Mucosa of descending colon (tissue), 3 donors: ENCODE measurements around the gene COL23A1. TPM values are rescaled to one million over a fixed set of nuclear protein-coding genes. Genes with fewer than 3 reads are reported as not detected.

ENCODE experiments used
- ATAC-seq: fragments of 200-7000 bp; cut with Tn5 transposase; one replicate; pipeline ENCODE4 v1.9.1; 2020; ENCODE audit warnings: mild to moderate bottlenecking, moderate library complexity
- DNase-seq, 3 donors: peaks; one replicate each; pipeline ENCODE4 v3.0.0-alpha.2; 2020
- H3K36me3 ChIP-seq: fragments of 200-600 bp; one replicate; pipeline ENCODE4 v1.8.0; 2021; ENCODE audit warnings: low read depth, mild to moderate bottlenecking
- H3K4me1 ChIP-seq: fragments of 200-600 bp; one replicate; pipeline ENCODE4 v1.8.0; 2021; ENCODE audit warnings: low read depth, mild to moderate bottlenecking
- H3K4me3 ChIP-seq: fragments of 200-600 bp; one replicate; pipeline ENCODE4 v1.8.0; 2021; ENCODE audit warnings: mild to moderate bottlenecking
- H3K9me3 ChIP-seq: fragments of 200-600 bp; one replicate; pipeline ENCODE4 v1.8.0; 2021; ENCODE audit warnings: mild to moderate bottlenecking
- CTCF ChIP-seq: fragments of 200-600 bp; IDR thresholded peaks from one replicate; pipeline ENCODE4 v1.8.0; 2022; ENCODE audit warnings: antibody characterized with exemption, mild to moderate bottlenecking
- intact Hi-C, 2 donors: fragments of 100-400 bp; cut with DNase I in 1 of 2; cut with micrococcal nuclease in 1 of 2; formaldehyde crosslinking; loops; one replicate each; pipeline versions ENCODE4 v1.11.0 to v1.11.1; 2022; cut with DNase I, micrococcal nuclease
- total RNA-seq, 3 donors: library from RNA; stranded (reverse); fragmentation: NEBNext Ultra II Directional in 2 of 3; extraction: Animal tissue kit (Norgen Biotek cat#: 25700) in 2 of 3; gene quantifications; one replicate each; pipeline versions ENCODE4 v1.2.1 to v1.2.4, GENCODE V29; 2021 to 2023
- donor health status: DM: no; HTN: no; CAD: no; lungs with moderate emphysema.
- donor health status: DM: no; HTN: no; CAD: no.
- donor health status: DM: no; HTN: yes; CAD: no.

Gene COL23A1
- total RNA-seq, 3 donors from 2014 or later: 0.17 to 2.7 (median 0.43) TPM

- H3K36me3 ChIP-seq: no peaks in the 10 kb centered on the region
- no peak overlapping the region for H3K4me3 ChIP-seq
- no peaks in the 10 kb centered on the region for H3K9me3 ChIP-seq
- TF ChIP-seq CTCF: no peak
- ATAC-seq (no peak), DNase-seq (no peak)
- intact Hi-C loops: no loop called here
- no peaks in the 10 kb centered on the region for H3K4me1 ChIP-seq
These were observed 248.9 kb downstream of the COL23A1 start for GRCh38 chr5:178341091-178341850.

- Histone ChIP-seq H3K4me1 (no peaks in the 10 kb centered on the region), H3K4me3 (no peak overlapping the region), H3K36me3 (no peaks in the 10 kb centered on the region), H3K9me3 (no peaks in the 10 kb centered on the region)
- intact Hi-C loops: no loop called here
- no peak for ATAC-seq
- DNase-seq: no peak
- TF ChIP-seq CTCF: no peak
These were observed 249.6 kb downstream of the COL23A1 start for GRCh38 chr5:178340637-178341036.

GRCh38 chr5:178340187-178340586, 250.0 kb downstream of the COL23A1 start:
- TF ChIP-seq CTCF: no peak
- Histone ChIP-seq H3K9me3 (no peaks in the 10 kb centered on the region), H3K4me3 (no peak overlapping the region), H3K4me1 (no peaks in the 10 kb centered on the region), H3K36me3 (no peaks in the 10 kb centered on the region)
- no peak for DNase-seq
- ATAC-seq: peak; percentile 16
- intact Hi-C loops: no loop called here

- intact Hi-C loops: no loop called here
- TF ChIP-seq CTCF: no peak
- H3K4me1 ChIP-seq: no peaks in the 10 kb centered on the region
- no peak for ATAC-seq
- no peak overlapping the region for H3K4me3 ChIP-seq
- H3K9me3 ChIP-seq: no peaks in the 10 kb centered on the region
- DNase-seq: no peak
- no peaks in the 10 kb centered on the region for H3K36me3 ChIP-seq
These were observed 250.9 kb downstream of the COL23A1 start for GRCh38 chr5:178339272-178339671.

- DNase-seq: no peak
- intact Hi-C loops: no loop called here
- no peak for TF ChIP-seq CTCF
- ATAC-seq: no peak
- H3K4me1 ChIP-seq: no peaks in the 10 kb centered on the region
- no peaks in the 10 kb centered on the region for H3K9me3 ChIP-seq
- H3K4me3 ChIP-seq: no peak overlapping the region
- H3K36me3 ChIP-seq: no peaks in the 10 kb centered on the region
These were observed 251.4 kb downstream of the COL23A1 start for GRCh38 chr5:178338750-178339144.
